ENCODE results near the gene HSPE1.
A peak's percentile ranks its signal among the peaks of the same experiment; 100 is the strongest.

Gene HSPE1

DNA sequence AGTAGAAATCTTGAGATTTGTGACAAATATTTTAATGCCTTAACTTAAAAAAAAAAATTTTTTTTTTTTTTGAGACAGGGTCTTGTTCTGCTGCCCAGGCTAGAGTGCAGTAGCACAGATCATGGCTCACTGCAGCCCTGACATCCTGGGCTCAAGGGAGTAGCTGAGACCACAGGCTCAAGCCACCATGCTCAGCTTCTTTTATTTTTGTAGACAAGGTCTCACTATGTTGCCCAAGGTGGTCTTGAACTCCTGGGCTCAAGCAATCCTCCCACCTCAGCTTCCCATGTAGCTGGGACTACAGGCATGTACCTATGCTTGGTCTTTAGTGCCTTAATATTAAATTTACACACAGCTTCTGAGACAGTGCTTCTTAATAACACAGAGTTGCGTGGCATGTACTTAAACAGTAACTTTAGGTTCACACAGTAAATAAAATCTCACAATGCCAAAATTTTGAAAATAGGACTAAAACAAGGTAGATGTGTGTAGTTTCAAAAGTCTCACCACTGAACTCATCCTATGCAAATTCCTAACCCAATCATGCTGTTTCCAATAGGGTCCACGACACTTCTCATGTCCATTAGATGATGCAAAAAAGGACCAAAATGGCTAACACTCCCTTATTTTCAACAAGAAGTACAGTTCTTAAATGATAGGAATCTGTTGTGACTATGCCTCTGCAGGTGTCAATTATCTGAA is 4.6 kb upstream of the HSPE1 start:
- intact Hi-C loops (cut with DNase I), result loop anchor here (10.0 kb wide), 1 partner anchor 61 kb away; the partner anchor contains the start of gene SF3B1
- no peak for DNase-seq

DNA sequence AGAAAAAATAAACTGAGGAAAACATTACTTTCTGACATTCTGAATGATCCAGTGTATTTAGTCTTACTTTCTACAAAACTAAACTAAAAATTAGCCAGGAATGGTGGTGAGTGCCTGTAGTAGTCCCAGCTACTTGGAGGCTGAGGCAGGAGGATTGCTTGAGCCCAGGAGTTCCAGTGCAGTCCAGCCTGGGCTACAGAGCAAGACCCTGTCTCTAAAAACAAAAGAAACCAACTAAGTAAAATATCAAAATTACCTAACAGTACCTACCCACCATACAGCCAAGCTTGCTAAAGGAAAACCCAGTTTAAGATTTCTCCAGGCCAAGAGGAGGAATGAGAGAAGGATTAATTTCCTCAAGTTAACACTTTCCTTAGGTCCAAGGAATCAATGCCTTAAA is 3.5 kb upstream of the HSPE1 start:
- DNase-seq, result no peak
- intact Hi-C loops (cut with DNase I), result loop anchor here (10.0 kb wide), 1 partner anchor 62 kb away; the partner anchor contains the start of gene SF3B1

DNA sequence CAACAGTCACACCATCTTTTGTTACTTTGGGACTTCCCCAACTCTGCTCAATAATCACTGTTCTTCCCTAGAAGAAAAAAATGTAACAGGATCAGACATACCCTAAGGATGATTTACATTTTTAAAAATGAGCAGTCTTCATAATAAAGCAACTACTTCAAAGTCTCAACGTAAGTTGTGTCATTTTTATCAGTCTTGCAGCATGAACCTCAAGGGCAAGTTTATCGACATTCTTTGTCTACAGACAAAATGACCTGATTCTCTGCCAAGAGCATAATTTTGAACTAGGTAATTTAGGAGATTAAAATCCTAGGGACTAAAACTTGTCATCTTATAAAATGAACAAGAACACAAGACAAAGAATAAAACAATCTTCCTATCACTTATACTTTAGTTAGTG is 2.9 kb upstream of the HSPE1 start:
- intact Hi-C loops (cut with DNase I), result loop anchor here (10.0 kb wide), 1 partner anchor 63 kb away; the partner anchor contains the start of gene SF3B1
- no peak for DNase-seq

DNA sequence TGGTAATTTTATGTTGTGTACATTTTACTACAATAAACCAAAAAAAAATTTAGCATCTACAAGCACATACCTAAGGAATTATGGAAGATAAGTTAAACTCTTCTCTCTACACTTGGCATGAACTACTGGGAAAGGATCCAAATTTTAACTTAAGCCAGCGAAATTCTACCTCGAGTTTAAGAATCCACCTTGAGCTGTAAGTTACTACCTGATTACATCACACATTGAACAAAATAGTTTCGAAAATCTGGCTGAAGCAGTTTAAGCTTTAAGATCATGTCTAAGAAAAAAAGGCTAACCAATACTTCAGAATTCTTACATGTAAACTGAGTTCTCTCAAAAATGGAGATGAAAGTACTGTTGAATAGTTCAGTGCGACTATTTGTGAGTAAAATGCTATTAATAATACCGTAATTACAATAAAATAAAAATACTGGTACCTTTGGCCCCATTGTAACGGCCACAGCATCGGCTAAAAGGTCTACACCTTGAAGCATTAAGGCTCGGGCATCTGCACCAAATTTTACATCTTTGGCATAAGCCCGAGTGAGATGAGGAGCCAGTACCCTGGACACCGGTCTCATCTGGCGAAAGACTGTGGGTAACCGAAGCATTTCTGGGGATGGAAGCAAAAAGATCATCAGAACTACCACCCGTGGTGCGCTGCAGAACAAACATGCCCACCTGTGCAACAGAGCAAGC is 1.8 kb upstream of the HSPE1 start:
- DNase-seq, result no peak
- intact Hi-C loops (cut with DNase I), result loop anchor here (2.0 to 10.0 kb wide), 3 partner anchors 18 to 206 kb away; partner anchors contain the start of genes MARS2, MOB4 and SF3B1

DNA sequence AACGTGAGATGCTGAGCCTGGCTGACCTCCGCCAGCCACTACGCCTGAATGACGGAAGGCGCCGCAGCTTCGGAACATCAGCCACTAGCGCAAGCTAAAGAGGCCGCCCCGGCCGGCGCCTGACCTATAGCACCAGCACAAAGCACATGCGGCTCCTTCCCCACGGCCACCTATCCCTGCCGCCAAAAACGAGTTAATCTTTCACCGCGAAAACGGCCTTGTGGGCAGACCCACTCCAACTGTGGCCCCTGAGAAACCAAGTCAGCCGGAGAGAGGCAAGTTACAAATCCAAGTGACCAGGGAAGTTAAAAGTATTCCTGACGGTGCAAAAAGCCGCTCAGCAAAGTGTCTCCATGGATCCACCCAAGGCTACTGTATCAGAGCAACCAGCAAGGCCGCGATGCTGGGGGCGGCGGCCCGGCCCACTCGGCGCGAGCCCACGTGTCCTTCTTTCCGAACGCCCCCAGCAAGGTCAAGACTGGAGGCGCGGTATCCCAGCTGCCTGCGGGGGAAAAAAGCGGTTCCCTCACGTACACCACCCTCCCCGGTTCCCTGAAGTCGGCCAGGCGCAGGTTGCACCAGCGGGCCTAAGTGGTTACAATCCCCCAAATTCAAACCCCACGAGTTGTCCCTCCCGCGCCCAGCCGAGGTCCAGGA is 1.1 kb upstream of the HSPE1 start:
- intact Hi-C loops (cut with DNase I), result loop anchor here (1.0 to 10.0 kb wide), 4 partner anchors 18 to 206 kb away; partner anchors contain the start of genes COQ10B, MARS2, MOB4 and SF3B1
- DNase-seq, result peak in 41 of 42 donors; percentile 9 to 70 (median 43)

DNA sequence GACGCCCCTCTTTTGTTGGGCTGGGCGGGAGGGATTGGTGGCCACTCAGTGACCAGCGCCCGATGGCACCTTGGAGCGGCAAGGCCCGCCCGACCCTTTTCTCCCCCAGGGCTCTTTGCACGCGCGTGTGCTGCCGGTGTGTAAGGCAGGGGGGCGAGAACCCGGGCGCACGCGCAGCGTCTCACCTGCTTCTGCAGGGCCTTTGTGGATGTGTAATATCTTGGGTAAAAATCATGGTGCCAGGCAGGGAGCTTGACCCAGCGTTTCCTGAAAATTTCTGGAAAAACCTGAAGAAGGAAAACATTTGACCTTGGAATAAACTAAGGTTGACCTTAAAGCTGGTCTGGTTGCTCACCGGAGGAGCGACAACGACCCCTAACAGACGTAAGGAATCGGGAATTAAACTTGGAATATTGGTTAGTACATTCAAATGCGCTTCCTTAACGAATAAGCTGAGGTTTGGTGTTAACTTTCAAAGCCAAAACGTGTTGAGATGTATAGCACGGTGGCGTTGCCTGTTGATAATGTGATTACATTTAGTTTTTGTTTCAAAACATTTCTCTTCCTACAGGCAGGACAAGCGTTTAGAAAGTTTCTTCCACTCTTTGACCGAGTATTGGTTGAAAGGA is 438 bp downstream of the HSPE1 start:
- DNase-seq, result peak in 9 of 42 donors; percentile 22 to 72 (median 44)
- intact Hi-C loops (cut with DNase I), result no loop called here

DNA sequence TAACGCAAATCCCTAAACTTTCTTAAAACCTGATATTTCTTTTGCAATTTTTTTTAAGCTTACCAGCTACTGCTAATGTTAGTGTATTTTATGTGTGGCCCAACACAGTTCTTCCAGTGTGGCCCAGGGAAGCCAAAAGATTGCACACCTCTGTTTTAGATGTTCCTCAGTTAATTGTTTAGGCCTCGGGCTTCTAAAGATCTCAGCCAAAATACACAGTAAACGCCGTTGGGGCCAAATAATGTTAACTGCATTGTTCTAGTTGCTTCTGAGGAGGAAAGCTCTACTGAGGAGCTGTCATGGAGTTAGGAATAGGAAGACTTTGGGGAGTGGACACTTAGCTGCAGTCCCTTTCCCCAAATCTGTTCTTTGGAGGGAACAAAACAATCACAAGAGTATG is 2.0 kb downstream of the HSPE1 start:
- intact Hi-C loops (cut with DNase I), result no loop called here
- DNase-seq, result no peak

DNA sequence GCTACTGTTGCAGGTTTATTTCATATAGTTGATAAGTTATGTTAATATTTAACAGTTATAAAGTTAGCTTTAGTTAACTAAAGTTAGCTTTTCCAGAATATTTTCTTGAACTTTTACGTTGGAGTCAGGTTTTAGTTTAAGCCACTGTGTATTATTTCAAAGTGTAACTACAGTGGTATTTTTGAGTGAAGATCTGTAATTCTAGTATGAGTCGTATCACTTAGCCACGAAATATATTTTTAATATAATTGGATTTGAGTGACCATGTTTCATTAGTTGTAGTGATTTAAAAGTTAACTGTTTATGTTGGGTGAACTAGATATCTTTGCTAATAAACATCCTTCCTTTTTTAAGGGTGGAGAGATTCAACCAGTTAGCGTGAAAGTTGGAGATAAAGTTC is 2.5 kb downstream of the HSPE1 start:
- intact Hi-C loops (cut with DNase I), result no loop called here
- DNase-seq, result no peak

DNA sequence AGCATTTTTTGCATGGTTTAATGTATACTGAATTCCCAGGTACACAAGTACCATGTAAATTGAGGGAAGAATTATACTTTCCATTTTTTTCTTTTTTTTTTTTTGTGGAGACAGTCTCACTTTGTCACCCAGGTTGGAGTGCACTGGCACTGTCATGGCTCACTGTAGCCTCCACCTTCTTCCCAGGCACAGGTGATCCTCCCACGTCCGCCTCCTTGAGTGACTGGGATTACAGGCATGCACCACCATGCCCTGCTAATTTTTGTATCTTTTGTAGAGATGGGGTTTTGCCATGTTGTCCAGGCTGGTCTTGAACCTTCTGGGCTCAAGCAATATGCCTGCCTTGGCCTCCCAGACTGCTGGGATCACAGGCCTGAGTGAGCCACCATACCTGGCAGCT is 3.8 kb downstream of the HSPE1 start:
- no peak for DNase-seq
- intact Hi-C loops (cut with DNase I), result no loop called here

DNA sequence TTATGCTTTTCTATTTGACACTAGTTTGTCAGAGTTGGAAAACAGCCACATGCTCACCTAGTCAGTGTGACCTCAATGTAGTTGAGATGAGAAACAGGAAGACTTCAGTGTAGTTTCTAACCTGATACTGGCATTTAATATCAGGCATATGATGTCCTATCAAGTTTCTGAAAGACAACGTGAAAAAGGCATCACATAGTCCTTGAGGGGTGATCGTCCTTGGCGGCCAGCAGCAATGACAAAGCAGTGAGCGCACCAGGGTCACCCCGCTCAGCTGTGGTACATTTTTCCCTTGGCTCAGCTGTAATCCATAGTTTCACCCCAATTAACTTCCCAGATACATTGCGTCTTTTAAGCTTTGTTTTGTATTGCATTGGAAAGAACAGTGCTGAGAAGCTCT is 4.3 kb downstream of the HSPE1 start:
- intact Hi-C loops (cut with DNase I), result no loop called here
- DNase-seq, result no peak

DNA sequence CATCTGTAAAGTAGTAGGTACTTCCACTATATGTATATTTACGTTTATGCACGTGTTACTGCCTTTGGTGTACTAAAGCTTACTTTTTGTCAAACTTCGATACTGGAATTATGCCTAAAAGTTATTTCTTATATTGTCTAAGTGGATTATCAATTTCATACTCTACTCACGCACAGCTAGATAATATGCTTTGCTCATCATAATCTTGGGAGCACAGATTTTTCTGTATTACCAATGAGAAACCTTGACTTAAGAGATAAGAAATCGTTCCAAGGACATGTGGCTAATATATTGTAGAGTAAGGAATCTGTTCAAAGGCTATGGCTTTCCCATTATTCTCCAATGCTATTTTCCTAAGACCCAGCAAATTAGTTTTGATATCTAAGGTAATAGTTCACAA is 6.5 kb downstream of the HSPE1 start:
- DNase-seq, result no peak
- intact Hi-C loops (cut with DNase I), result no loop called here

DNA sequence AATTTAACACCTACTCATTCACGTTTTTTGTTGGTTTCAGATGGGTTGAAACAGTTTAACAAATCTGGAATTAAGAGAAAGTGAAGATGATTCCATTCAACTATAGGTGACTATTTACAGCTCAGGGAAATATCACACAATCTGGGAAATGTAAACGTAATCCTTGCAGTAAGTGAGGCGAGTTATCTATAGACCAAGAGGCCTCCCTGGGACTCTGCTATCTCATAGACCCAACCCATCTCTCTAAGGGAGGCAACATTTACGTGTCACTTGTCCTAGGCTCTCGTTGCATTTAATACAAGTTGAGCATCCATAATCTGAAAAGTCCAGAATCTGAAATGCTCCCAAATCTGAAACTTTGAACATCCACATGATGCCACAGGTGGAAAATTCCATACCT is 13.7 kb downstream of the HSPE1 start:
- intact Hi-C loops (cut with DNase I), result loop anchor here (10.0 kb wide), 1 partner anchor 111 kb away; no protein-coding TSS in a partner anchor
- DNase-seq, result no peak

DNA sequence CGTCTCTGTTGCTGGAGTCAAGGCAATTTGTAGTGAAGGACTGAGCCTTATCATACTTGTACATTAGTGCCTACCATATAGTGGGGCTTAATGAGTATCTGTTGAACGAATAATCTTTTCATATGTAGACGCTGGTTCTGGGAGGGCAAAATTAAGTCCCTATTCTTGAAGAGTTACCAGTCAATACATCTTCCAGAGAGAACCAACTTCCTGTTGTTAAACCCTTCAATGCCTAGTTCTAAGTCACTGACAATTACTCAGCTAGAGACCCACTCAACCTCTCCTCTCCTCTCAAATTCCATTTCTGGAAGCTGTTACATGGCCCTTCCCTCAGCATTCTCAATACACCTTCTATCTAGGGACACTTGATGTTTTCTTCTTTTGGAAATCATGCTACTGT is 14.6 kb downstream of the HSPE1 start:
- DNase-seq, result no peak
- intact Hi-C loops (cut with DNase I), result loop anchor here (10.0 kb wide), 1 partner anchor 110 kb away; no protein-coding TSS in a partner anchor

DNA sequence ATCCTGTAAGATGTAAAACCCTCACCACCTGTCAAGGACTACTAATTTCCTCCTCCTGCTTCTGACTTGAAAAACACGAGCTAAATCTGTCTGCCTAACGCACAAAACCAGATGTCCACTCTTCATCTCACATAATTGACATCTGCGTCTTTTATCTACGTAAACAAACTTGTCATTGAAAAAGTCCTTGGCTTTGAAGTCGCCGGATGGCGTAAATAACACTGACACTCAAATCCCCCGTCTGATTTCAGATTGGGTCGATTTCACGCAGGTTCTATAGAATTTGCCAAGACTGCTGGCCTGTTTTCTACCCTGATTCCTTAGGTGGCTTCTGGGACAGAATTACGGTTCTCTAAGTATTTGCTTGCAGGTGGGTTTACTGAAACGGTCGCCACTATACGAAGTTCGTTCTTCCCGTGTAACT is 15.1 kb downstream of the HSPE1 start:
- intact Hi-C loops (cut with DNase I), result loop anchor here (10.0 kb wide), 1 partner anchor 109 kb away; no protein-coding TSS in a partner anchor
- DNase-seq, result peak in 1 of 42 donors; percentile 17

DNA sequence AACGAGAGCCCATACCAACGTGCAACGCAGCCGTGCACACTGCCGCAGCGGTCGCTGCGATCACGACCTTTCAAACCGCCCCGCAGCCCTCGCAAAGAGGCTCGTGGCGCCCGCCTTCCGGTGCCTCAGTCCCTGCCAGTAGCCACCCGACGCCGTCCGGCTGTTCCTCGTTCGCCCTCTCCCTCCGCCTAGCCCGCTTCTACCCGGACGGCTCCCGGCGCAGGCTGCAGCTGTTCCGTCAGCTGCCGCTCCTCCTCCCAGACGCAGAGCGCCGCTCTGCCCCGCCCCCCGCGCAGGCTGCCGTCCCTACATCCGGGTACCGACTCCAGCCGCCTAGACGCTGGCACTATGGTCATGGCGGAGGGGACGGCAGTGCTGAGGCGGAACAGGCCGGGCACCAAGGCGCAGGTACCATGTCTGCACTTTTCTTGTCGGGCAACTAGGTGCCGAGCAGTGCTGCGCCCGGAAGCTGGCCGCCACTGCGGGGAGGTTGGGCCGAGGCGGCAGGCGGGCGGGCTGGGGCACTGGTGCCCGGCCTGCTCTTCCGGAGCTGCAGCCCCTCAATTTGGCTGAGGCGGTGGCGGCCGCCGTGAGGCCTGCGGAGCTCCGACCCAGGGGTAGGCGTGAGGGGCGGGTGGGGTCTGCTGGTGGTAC is 15.7 kb downstream of the HSPE1 start, which contains the start of gene MOB4:
TSS of gene MOB4 (plus strand) at position 328 of the 654 bp plus-strand sequence. CDS start at position 349, 21 bp downstream.
- peak; percentile 86 to 98 (median 96) for DNase-seq
- intact Hi-C loops (cut with DNase I), result loop anchor here (2.0 to 10.0 kb wide), 2 partner anchors 17 to 109 kb away; partner anchors contain the start of gene HSPD1

DNA sequence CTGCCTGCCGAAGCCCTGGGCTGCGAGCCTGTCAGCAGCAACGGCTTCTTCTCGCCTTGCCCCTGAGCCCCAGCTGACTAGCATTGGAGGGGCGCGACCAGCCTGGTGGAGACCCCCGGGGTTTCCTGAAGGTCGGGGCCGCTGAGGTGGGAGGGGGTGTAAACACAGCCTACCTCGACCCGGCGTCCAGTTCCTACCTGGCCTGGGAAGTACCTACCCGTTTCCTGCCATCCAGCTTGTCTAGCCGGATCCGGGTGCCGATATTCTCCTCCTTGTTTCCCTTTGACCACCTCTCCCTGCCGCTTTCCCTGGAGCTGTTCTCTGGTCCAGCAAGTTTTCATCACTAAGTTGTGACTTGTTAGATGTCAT is 16.2 kb downstream of the HSPE1 start:
- peak in 19 of 42 donors; percentile 1 to 56 (median 36) for DNase-seq
- intact Hi-C loops (cut with DNase I), result loop anchor here (2.0 to 10.0 kb wide), 2 partner anchors 18 to 108 kb away; partner anchors contain the start of gene HSPD1

DNA sequence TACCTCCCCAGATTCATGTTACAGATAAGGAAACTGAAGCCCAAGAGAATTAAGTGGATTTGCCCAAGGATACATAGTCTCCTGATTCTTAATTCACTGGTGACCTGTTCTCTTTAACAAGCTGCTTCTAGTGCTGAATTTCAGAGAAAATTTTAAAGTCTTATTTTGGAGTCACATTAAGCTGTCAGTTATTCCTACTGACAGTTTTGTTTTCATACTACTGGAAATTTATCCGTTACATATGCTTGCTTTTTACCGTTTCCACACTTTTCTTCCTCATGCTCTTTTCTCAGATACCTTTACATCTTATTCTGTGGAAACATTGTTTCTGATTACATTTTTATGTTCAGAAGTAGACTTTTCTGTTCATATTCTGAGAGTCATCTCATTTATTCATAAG is 17.0 kb downstream of the HSPE1 start:
- intact Hi-C loops (cut with DNase I), result loop anchor here (2.0 to 10.0 kb wide), 2 partner anchors 18 to 108 kb away; partner anchors contain the start of gene HSPD1
- no peak for DNase-seq

DNA sequence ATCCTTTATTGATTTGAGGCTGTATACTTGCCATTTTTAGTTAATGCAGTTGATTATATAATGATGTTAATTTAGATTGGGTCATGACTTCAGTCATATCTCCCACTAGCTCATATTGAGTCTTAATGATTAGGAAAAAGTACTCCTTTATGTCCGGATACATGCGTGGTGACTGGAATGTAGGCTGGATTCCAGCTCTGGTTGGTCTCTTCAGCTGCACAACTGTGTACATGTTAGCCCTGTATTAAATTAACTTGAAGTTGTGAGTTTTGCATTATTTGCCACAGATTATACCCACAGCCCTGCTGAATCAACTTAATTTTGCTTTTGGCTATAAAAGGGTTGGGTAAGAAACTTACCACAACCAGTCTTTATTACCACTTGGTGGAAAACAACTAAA is 38.2 kb downstream of the HSPE1 start:
- DNase-seq, result no peak
- intact Hi-C loops (cut with DNase I), result no loop called here

All from head of caudate nucleus (tissue), 42 donors.